ENCODE data around the gene DIAPH2. TPM values are rescaled to one million over a fixed set of nuclear protein-coding genes. Genes with fewer than 3 reads are reported as not detected.

DIAPH2 gene
- total RNA-seq, 4 donors from 2014 or later: 41.8 to 64.5 (median 54.5) TPM

DNA sequence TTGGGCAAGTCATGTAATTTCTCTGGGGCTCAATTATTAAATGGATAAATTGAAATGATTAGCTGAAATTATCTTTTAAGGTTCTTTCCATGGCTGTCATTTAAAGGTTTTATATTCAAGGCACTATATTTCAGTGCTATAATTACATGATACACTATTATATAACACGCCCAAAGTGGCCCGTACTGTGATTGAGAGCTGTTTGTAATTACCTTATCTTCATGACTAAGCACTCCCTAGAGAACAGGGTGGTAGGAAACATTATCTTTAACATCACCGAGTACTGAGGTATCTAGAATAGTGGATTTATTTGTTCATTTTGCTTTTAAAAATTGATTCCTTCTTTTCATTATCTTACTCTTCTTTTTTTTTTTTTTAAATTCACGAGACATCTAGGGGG, 79.0 kb downstream of the DIAPH2 start:
- H3K9me3 ChIP-seq: no peaks in the 10 kb centered on the region
- H3K27ac ChIP-seq (replicated peaks in 1 of 4): no peak overlapping the region
- H3K4me1 ChIP-seq: peaks cover 0 to 3% (median 0%) of the 10 kb centered on the region in 4 donors
- peaks cover 0 to under 1% (median 0%) of the 10 kb centered on the region in 4 donors for H3K36me3 ChIP-seq
- WGBS: 66% methylated on average over 4 of the region's 4 CpGs
- DNase-seq (ENCODE audit: extremely low spot score): no peak
- intact Hi-C loops (cut with DNase I): loop anchor here (10.0 kb wide), 1 partner anchor 389 kb away; no protein-coding TSS in a partner anchor
- no peaks in the 10 kb centered on the region for H3K27me3 ChIP-seq
- H3K4me3 ChIP-seq: no peak overlapping the region
- TF ChIP-seq POLR2A (IDR thresholded peaks at IDR 0.05; ENCODE audit: low read depth): no peak
- no peak for TF ChIP-seq POLR2AphosphoS5 (IDR thresholded peaks at IDR 0.05)
- TF ChIP-seq, protein P1, sequence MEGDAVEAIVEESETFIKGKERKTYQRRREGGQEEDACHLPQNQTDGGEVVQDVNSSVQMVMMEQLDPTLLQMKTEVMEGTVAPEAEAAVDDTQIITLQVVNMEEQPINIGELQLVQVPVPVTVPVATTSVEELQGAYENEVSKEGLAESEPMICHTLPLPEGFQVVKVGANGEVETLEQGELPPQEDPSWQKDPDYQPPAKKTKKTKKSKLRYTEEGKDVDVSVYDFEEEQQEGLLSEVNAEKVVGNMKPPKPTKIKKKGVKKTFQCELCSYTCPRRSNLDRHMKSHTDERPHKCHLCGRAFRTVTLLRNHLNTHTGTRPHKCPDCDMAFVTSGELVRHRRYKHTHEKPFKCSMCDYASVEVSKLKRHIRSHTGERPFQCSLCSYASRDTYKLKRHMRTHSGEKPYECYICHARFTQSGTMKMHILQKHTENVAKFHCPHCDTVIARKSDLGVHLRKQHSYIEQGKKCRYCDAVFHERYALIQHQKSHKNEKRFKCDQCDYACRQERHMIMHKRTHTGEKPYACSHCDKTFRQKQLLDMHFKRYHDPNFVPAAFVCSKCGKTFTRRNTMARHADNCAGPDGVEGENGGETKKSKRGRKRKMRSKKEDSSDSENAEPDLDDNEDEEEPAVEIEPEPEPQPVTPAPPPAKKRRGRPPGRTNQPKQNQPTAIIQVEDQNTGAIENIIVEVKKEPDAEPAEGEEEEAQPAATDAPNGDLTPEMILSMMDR (IDR thresholded peaks at IDR 0.05): no peak
- no peak for TF ChIP-seq EP300 (IDR thresholded peaks at IDR 0.05)

DNA sequence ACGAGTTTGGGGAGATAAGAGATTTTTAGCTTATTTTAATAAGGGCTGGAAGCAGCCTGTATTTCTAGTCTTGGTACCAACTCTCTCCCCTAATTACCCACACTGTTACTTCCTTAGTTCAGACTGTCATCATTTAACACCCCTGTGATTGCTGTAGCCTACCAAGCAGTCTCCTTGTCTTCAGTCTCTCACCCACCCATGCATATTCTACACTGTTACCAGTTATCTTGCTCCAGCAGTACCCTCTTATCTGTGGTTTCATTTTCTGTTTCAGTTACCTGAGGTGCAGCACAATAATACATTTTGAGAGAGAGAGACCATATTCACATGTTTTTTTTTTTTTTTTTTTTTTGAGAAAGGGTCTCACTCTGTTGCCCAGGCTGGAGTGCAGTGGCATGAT, 80.2 kb downstream of the DIAPH2 start:
- intact Hi-C loops (cut with DNase I): loop anchor here (10.0 kb wide), 1 partner anchor 390 kb away; no protein-coding TSS in a partner anchor

DNA sequence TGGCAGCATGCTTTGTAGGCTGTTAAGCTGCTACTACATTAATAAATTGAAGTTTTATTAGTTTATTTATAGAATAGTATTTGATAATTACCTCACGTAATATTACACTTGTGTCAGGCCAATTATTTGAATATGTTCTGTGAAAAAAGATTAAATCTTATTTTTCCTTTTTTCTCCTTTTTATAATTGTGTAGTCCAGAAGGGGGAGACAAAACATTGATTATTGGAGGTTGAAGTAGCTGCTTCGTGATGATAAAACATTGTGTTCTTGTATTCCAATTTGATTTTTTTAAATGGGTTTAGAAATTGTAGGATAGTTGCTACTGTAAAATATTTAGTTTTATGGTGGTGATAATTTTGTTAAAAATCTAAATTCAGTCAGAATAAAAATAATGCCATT, 85.7 kb downstream of the DIAPH2 start:
- TF ChIP-seq, protein P1 (IDR thresholded peaks at IDR 0.05): peak in 2 of 3 experiments; percentile 33
- TF ChIP-seq POLR2AphosphoS5 (IDR thresholded peaks at IDR 0.05): no peak
- Histone ChIP-seq H3K4me1 (peaks cover 0 to 13% (median 0%) of the 10 kb centered on the region in 4 donors), H3K4me3 (no peak overlapping the region), H3K36me3 (no peaks in the 10 kb centered on the region), H3K27me3 (no peaks in the 10 kb centered on the region), H3K9me3 (no peaks in the 10 kb centered on the region), H3K27ac (replicated peaks in 1 of 4) (no peak overlapping the region)
- DNase-seq (ENCODE audit: extremely low spot score): no peak
- intact Hi-C loops (cut with DNase I): no loop called here
- WGBS: 14% methylated on average over 2 of the region's 2 CpGs

More for the DNA sequence above, 80.2 kb downstream of the DIAPH2 start:
- H3K36me3 ChIP-seq: no peaks in the 10 kb centered on the region
- H3K4me1 ChIP-seq: peaks cover 0 to 7% (median 0%) of the 10 kb centered on the region in 4 donors
- H3K9me3 ChIP-seq: no peaks in the 10 kb centered on the region
- no peak overlapping the region for H3K4me3 ChIP-seq
- no peak overlapping the region for H3K27ac ChIP-seq (replicated peaks in 1 of 4)
- whole genome bisulfite sequencing: 72% methylated on average over 1 of the region's 1 CpG
- no peaks in the 10 kb centered on the region for H3K27me3 ChIP-seq
- TF ChIP-seq EP300 (IDR thresholded peaks at IDR 0.05) (no peak), POLR2AphosphoS5 (IDR thresholded peaks at IDR 0.05) (no peak), POLR2A (IDR thresholded peaks at IDR 0.05; ENCODE audit: low read depth) (no peak)
- TF ChIP-seq, protein P1 (IDR thresholded peaks at IDR 0.05): no peak
- DNase-seq (ENCODE audit: extremely low spot score): no peak

DNA sequence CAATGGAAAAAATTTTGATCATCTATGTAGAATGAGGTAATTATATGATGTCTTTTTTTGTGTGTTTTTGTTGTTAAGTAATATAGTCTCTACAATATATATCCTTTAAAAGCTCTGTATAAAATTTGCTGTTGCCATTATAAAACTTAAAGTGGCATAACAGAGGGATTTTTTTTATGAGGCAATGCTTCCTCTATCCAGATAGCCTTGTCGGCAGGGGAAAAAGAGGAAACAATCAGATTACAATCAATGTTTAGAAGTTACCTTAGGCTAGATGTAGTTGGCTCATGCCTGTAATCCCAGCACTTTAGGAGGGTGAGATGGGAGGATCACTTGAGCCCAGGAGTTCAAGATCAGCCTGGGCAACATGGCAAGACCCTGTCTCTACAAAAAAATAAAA, 86.8 kb downstream of the DIAPH2 start:
- no peaks in the 10 kb centered on the region for H3K9me3 ChIP-seq
- 27% methylated on average over 1 of the region's 1 CpG for WGBS
- no peaks in the 10 kb centered on the region for H3K36me3 ChIP-seq
- TF ChIP-seq, protein P1 (IDR thresholded peaks at IDR 0.05): no peak
- no peak for DNase-seq (ENCODE audit: extremely low spot score)
- intact Hi-C loops (cut with DNase I): no loop called here
- H3K27ac ChIP-seq (replicated peaks in 1 of 4): no peak overlapping the region
- no peak overlapping the region for H3K4me3 ChIP-seq
- peaks cover 0 to 13% (median 0%) of the 10 kb centered on the region in 4 donors for H3K4me1 ChIP-seq
- H3K27me3 ChIP-seq: no peaks in the 10 kb centered on the region

DNA sequence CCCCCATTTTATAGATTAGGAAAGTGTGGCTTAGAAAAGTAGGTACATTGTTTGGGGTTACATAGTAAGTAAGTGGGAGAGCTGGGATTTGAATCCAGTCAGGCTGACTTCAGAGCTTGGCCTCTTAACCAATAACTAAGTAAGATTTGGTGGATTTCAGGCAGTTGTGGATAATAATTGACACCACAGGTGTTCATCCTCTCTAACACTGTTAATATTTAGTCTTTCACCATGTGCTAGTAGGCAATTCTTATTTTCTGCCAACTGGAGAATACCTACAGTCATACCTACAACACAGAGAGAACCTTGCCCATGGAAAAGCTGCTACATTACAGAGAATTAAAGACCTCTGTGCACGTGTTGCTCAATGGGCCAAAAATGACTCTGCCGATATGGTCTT, 89.5 kb downstream of the DIAPH2 start:
- intact Hi-C loops (cut with DNase I): no loop called here
- H3K27me3 ChIP-seq: no peaks in the 10 kb centered on the region
- no peak for DNase-seq (ENCODE audit: extremely low spot score)
- no peaks in the 10 kb centered on the region for H3K9me3 ChIP-seq
- TF ChIP-seq, protein P1 (IDR thresholded peaks at IDR 0.05): no peak
- no peak for TF ChIP-seq EP300 (IDR thresholded peaks at IDR 0.05)
- no peak for TF ChIP-seq POLR2A (IDR thresholded peaks at IDR 0.05; ENCODE audit: low read depth)
- no peak for TF ChIP-seq POLR2AphosphoS5 (IDR thresholded peaks at IDR 0.05)
- 93% methylated on average over 2 of the region's 2 CpGs for WGBS
- H3K4me3 ChIP-seq: no peak overlapping the region
- H3K36me3 ChIP-seq: no peaks in the 10 kb centered on the region
- no peak overlapping the region for H3K27ac ChIP-seq (replicated peaks in 1 of 4)
- peaks cover 0 to 13% (median 0%) of the 10 kb centered on the region in 4 donors for H3K4me1 ChIP-seq

Data from esophagus muscularis mucosa (tissue), 4 donors.